Thyroid gland (tissue), 4 donors: ENCODE measurements around the gene IGSF23.

ENCODE experiments used
- POLR2A ChIP-seq, 2 donors: fragments of 450-650 bp; IDR thresholded peaks; one replicate each; pipeline ENCODE4 v1.6.1; 2017; ENCODE audit warnings: antibody characterized with exemption in 2 of 2, mild to moderate bottlenecking in 2 of 2, moderate library complexity in 1 of 2
- TF ChIP-seq, protein P1 (sequence below), 6 experiments: fragments of 200-600 bp in 3 of 6; fragments of 450-650 bp in 3 of 6; sonication (generic) in 3 of 6; IDR thresholded peaks; one replicate each; pipeline ENCODE4 v1.5.1; 2016 to 2019; ENCODE audit warnings: antibody characterized with exemption in 6 of 6, mild to moderate bottlenecking in 2 of 6, inconsistent platforms in 1 of 6, moderate library complexity in 1 of 6

DNA sequence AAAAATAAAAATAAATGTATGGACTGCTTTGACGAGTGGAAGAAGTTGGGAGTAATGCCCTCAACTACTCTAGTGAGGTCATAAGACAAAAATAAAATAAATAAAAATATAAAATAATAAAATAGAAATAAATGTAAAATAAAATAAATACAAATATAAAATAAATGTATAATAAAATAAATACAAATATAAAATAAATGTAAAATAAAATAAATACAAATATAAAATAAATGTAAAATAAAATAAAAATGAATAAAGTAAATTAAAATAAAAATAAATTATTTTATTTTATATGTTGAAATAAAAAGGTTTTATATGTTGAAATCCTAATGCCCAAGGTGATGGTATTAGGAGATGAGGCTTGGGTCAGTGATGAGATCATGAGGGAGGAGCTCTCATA lies 20.1 kb upstream of the IGSF23 start:
- no peak for TF ChIP-seq POLR2A (IDR thresholded peaks at IDR 0.05)
- TF ChIP-seq, protein P1, sequence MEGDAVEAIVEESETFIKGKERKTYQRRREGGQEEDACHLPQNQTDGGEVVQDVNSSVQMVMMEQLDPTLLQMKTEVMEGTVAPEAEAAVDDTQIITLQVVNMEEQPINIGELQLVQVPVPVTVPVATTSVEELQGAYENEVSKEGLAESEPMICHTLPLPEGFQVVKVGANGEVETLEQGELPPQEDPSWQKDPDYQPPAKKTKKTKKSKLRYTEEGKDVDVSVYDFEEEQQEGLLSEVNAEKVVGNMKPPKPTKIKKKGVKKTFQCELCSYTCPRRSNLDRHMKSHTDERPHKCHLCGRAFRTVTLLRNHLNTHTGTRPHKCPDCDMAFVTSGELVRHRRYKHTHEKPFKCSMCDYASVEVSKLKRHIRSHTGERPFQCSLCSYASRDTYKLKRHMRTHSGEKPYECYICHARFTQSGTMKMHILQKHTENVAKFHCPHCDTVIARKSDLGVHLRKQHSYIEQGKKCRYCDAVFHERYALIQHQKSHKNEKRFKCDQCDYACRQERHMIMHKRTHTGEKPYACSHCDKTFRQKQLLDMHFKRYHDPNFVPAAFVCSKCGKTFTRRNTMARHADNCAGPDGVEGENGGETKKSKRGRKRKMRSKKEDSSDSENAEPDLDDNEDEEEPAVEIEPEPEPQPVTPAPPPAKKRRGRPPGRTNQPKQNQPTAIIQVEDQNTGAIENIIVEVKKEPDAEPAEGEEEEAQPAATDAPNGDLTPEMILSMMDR (IDR thresholded peaks at IDR 0.05) = no peak
